Loucy (cell line): ENCODE measurements around the gene SGO1.

Experiments
- EZH2phosphoT487 ChIP-seq: fragments of 200-600 bp; IDR thresholded peaks from 2 replicates; pipeline ENCODE4 v1.6.1; 2018; ENCODE audit warnings: antibody characterized with exemption, mild to moderate bottlenecking, moderate library complexity, borderline replicate concordance
- TF ChIP-seq, protein P1 (sequence below): fragments of 200-600 bp; sonication (generic); conservative IDR thresholded peaks from 2 replicates; pipeline ENCODE4 v1.5.1; 2014; ENCODE audit warnings: mild to moderate bottlenecking, antibody characterized with exemption, low read length

GRCh38 chr3:20194793-20195460 is 8.9 kb upstream of the SGO1 start:
- TF ChIP-seq, protein P1, sequence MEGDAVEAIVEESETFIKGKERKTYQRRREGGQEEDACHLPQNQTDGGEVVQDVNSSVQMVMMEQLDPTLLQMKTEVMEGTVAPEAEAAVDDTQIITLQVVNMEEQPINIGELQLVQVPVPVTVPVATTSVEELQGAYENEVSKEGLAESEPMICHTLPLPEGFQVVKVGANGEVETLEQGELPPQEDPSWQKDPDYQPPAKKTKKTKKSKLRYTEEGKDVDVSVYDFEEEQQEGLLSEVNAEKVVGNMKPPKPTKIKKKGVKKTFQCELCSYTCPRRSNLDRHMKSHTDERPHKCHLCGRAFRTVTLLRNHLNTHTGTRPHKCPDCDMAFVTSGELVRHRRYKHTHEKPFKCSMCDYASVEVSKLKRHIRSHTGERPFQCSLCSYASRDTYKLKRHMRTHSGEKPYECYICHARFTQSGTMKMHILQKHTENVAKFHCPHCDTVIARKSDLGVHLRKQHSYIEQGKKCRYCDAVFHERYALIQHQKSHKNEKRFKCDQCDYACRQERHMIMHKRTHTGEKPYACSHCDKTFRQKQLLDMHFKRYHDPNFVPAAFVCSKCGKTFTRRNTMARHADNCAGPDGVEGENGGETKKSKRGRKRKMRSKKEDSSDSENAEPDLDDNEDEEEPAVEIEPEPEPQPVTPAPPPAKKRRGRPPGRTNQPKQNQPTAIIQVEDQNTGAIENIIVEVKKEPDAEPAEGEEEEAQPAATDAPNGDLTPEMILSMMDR: no peak
- TF ChIP-seq EZH2phosphoT487: no peak
